IMR-90 (cell line): ENCODE data around the gene VPS41. TPM values are rescaled to one million over a fixed set of nuclear protein-coding genes. Genes with fewer than 3 reads are reported as not detected.

Experiments used
- ATAC-seq: fragments of 200-7000 bp; cut with Tn5 transposase; 2 replicates; pipeline ENCODE4 v1.9.1; 2020; ENCODE audit warnings: low read depth, mild to moderate bottlenecking, moderate library complexity
- BruUV-seq: library from RNA; stranded (reverse); fragments of 400-500 nt; replicated peaks from 2 replicates; lab custom pipeline; 2021; lab: Mats Ljungman, UMichigan
- CTCF ChIA-PET: fragments of 300-600 bp; formaldehyde crosslinking; extraction: SDS; loops from one replicate; lab custom pipeline; 2021; ENCODE audit warnings: antibody characterized with exemption; lab: Yijun Ruan, JAX
- POLR2A ChIA-PET: fragments of 300-600 bp; sonication (Branson Sonifier 250); formaldehyde crosslinking; loops from one replicate; lab custom pipeline; 2022; ENCODE audit warnings: antibody characterized with exemption; ENCODE audit not compliant: unreplicated experiment; lab: Charles Lee
- DNase-seq: peaks from one replicate; pipeline ENCODE4 v3.0.0; 2013
- H2AFZ ChIP-seq: replicated peaks from 2 replicates; pipeline ENCODE3; 2013; ENCODE audit warnings: low read length, mild to moderate bottlenecking; ENCODE audit not compliant: poor library complexity
- H2AK5ac ChIP-seq: 2 replicates; pipeline ENCODE4 v1.6.1; 2013; ENCODE audit warnings: low read depth, low read length, inconsistent platforms
- H2AK9ac ChIP-seq: replicated peaks from 2 replicates; pipeline ENCODE3; 2013; ENCODE audit warnings: mild to moderate bottlenecking, low read depth, low read length, moderate library complexity; ENCODE audit not compliant: poor library complexity
- H2BK120ac ChIP-seq: 2 replicates; pipeline ENCODE4 v1.6.1; 2013; ENCODE audit warnings: low read depth, low read length, inconsistent platforms
- H2BK15ac ChIP-seq: 3 replicates; pipeline ENCODE4 v1.6.1; 2013; ENCODE audit warnings: low read depth, low read length, inconsistent platforms
- H2BK20ac ChIP-seq: 2 replicates; pipeline ENCODE4 v1.6.1; 2013; ENCODE audit warnings: low read depth, mild to moderate bottlenecking, inconsistent platforms, low read length, moderate library complexity
- H2BK5ac ChIP-seq: 2 replicates; pipeline ENCODE4 v1.6.1; 2013; ENCODE audit warnings: mild to moderate bottlenecking, low read depth, low read length, inconsistent platforms; ENCODE audit not compliant: poor library complexity, severe bottlenecking
- H3K14ac ChIP-seq: replicated peaks from 2 replicates; pipeline ENCODE4 v1.6.1; 2013; ENCODE audit warnings: low read depth, low read length, inconsistent platforms
- H3K18ac ChIP-seq: 2 replicates; pipeline ENCODE4 v1.6.1; 2013; ENCODE audit warnings: low read depth, low read length, control low read depth
- H3K23ac ChIP-seq: 2 replicates; pipeline ENCODE4 v1.6.1; 2013; ENCODE audit warnings: low read depth, low read length, inconsistent platforms
- H3K27ac ChIP-seq: 2 replicates; pipeline ENCODE4 v1.5.1; 2013; ENCODE audit warnings: mild to moderate bottlenecking, control low read depth, low read length; ENCODE audit not compliant: insufficient read depth
- H3K27me3 ChIP-seq: 2 replicates; pipeline ENCODE4 v1.6.1; 2013; ENCODE audit warnings: low read length; ENCODE audit not compliant: control insufficient read depth, insufficient read depth
- H3K36me3 ChIP-seq: 2 replicates; pipeline ENCODE4 v1.6.1; 2013; ENCODE audit warnings: low read length, mixed read lengths; ENCODE audit not compliant: control insufficient read depth, insufficient read depth
- H3K4ac ChIP-seq: 2 replicates; pipeline ENCODE4 v1.6.1; 2013; ENCODE audit warnings: low read depth, low read length, inconsistent platforms
- H3K4me1 ChIP-seq: 2 replicates; pipeline ENCODE4 v1.6.1; 2013; ENCODE audit warnings: low read length, mixed read lengths; ENCODE audit not compliant: control insufficient read depth, insufficient read depth
- H3K4me2 ChIP-seq: 2 replicates; pipeline ENCODE4 v1.6.1; 2013; ENCODE audit warnings: low read depth, mild to moderate bottlenecking, control low read depth, low read length, moderate library complexity
- H3K4me3 ChIP-seq: 2 replicates; pipeline ENCODE4 v1.5.1; 2013; ENCODE audit warnings: low read depth, mild to moderate bottlenecking, control low read depth, low read length, moderate library complexity; ENCODE audit not compliant: insufficient read depth
- H3K56ac ChIP-seq: 2 replicates; pipeline ENCODE4 v1.6.1; 2013; ENCODE audit warnings: low read length, inconsistent platforms; ENCODE audit not compliant: insufficient read depth; ENCODE audit errors: extremely low read depth
- H3K79me1 ChIP-seq, 2 experiments: 2 replicates each; pipeline ENCODE4 v1.6.1; 2013; ENCODE audit warnings: low read length in 2 of 2, inconsistent platforms in 1 of 2, low read depth in 1 of 2
- H3K9ac ChIP-seq: 2 replicates; pipeline ENCODE4 v1.6.1; 2013; ENCODE audit warnings: low read depth, low read length, control low read depth
- H3K9me1 ChIP-seq: 2 replicates; pipeline ENCODE4 v1.6.1; 2013; ENCODE audit warnings: low read length, inconsistent platforms; ENCODE audit not compliant: insufficient read depth
- H3K9me3 ChIP-seq: 2 replicates; pipeline ENCODE4 v1.6.1; 2013; ENCODE audit warnings: low read length; ENCODE audit not compliant: control insufficient read depth, insufficient read depth
- H4K20me1 ChIP-seq: 2 replicates; pipeline ENCODE4 v1.6.1; 2013; ENCODE audit warnings: low read length, inconsistent platforms; ENCODE audit not compliant: insufficient read depth
- H4K5ac ChIP-seq: 2 replicates; pipeline ENCODE4 v1.6.1; 2013; ENCODE audit warnings: mild to moderate bottlenecking, low read depth, low read length, control low read depth
- H4K8ac ChIP-seq, 2 experiments: 2 replicates each; pipeline ENCODE4 v1.6.1; 2013; ENCODE audit warnings: low read depth in 2 of 2, low read length in 2 of 2, control low read depth in 1 of 2, inconsistent platforms in 1 of 2
- H4K91ac ChIP-seq: 2 replicates; pipeline ENCODE4 v1.6.1; 2013; ENCODE audit warnings: low read depth, low read length, inconsistent platforms; ENCODE audit not compliant: insufficient read depth
- BHLHE40 ChIP-seq: fragments of 150-350 bp; IDR thresholded peaks from 2 replicates; pipeline ENCODE4 v1.6.1; 2016; ENCODE audit warnings: mild to moderate bottlenecking, low read depth, low read length
- CEBPB ChIP-seq: IDR thresholded peaks from 2 replicates; pipeline ENCODE4 v1.6.1; 2012; ENCODE audit warnings: low read depth, low read length, improper control_type of control experiment
- CHD1 ChIP-seq: IDR thresholded peaks from 2 replicates; pipeline ENCODE4 v1.6.1; 2012; ENCODE audit warnings: low read depth, low read length, improper control_type of control experiment
- FOS ChIP-seq: fragments of 150-350 bp; IDR thresholded peaks from 2 replicates; pipeline ENCODE4 v1.6.1; 2016; ENCODE audit warnings: low read depth, low read length
- MAFK ChIP-seq: IDR thresholded peaks from 2 replicates; pipeline ENCODE4 v1.6.1; 2012; ENCODE audit warnings: low read depth, low read length, improper control_type of control experiment
- MAZ ChIP-seq: IDR thresholded peaks from 2 replicates; pipeline ENCODE4 v1.6.1; 2012; ENCODE audit warnings: low read depth, mild to moderate bottlenecking, low read length, improper control_type of control experiment, moderate library complexity, borderline replicate concordance
- MXI1 ChIP-seq: IDR thresholded peaks from 2 replicates; pipeline ENCODE4 v1.6.1; 2012; ENCODE audit warnings: low read depth, mild to moderate bottlenecking, low read length, moderate library complexity, borderline replicate concordance
- NFE2L2 ChIP-seq: fragments of 150-350 bp; IDR thresholded peaks from 2 replicates; pipeline ENCODE4 v1.6.1; 2016; ENCODE audit warnings: low read depth, mild to moderate bottlenecking, low read length
- POLR2A ChIP-seq: IDR thresholded peaks from 2 replicates; pipeline ENCODE4 v1.6.1; 2012; ENCODE audit warnings: mild to moderate bottlenecking, low read depth, low read length
- RAD21 ChIP-seq: IDR thresholded peaks from 2 replicates; pipeline ENCODE4 v1.6.1; 2012; ENCODE audit warnings: low read length, improper control_type of control experiment
- RCOR1 ChIP-seq: IDR thresholded peaks from 2 replicates; pipeline ENCODE4 v1.6.1; 2012; ENCODE audit warnings: mild to moderate bottlenecking, low read length, improper control_type of control experiment; ENCODE audit not compliant: insufficient replicate concordance
- RFX5 ChIP-seq: IDR thresholded peaks from 2 replicates; pipeline ENCODE4 v1.8.0; 2012; ENCODE audit warnings: low read depth, mild to moderate bottlenecking, low read length, moderate library complexity
- SMC3 ChIP-seq: fragments of 150-350 bp; IDR thresholded peaks from 2 replicates; pipeline ENCODE4 v1.6.1; 2016; ENCODE audit warnings: low read depth, mild to moderate bottlenecking, antibody characterized with exemption, low read length, moderate library complexity
- WGBS, 2 experiments: methylation state at CpG; one replicate each; pipeline versions ENCODE4 v1.1.5 to v1.1.7; 2013; ENCODE audit warnings: missing lambda C conversion rate in 2 of 2; ENCODE audit not compliant: insufficient read length in 1 of 2; ENCODE audit errors: extremely low coverage in 2 of 2; 5-methylcytosine and 5-hydroxymethylcytosine counted together
- dilution Hi-C: fragments of 300-500 bp; cut with HindIII; formaldehyde crosslinking; loops from one replicate; pipeline ENCODE4 v1.14.3; 2018; ENCODE audit warnings: low sequenced_read_pairs; ENCODE audit not compliant: unreplicated experiment
- in situ Hi-C: fragments of 300-500 bp; cut with MboI; formaldehyde crosslinking; loops from 3 replicates; pipeline ENCODE4 v1.14.3; 2019; ENCODE audit warnings: low sequenced_read_pairs, inconsistent platforms, mixed read lengths
- intact Hi-C: fragments of 100-400 bp; cut with micrococcal nuclease; formaldehyde crosslinking; loops from 2 replicates; pipeline ENCODE4 v1.10.0; 2022
- polyA plus RNA-seq, 3 experiments: library from polyadenylated mRNA; depleted of rRNA; stranded (reverse); fragments of >200 nt; gene quantifications; 2 replicates each; pipeline ENCODE4 v1.2.3, GENCODE V29; 2012; ENCODE audit warnings: low replicate concordance in 1 of 3
- total RNA-seq: library from RNA; depleted of rRNA; stranded (reverse); fragments of >200 nt; gene quantifications from 2 replicates; pipeline ENCODE4 v1.2.3, GENCODE V29; 2012
- TF ChIP-seq, protein P1 (sequence below): conservative IDR thresholded peaks from 2 replicates; pipeline ENCODE4 v1.5.1; 2012; ENCODE audit warnings: mild to moderate bottlenecking, low read depth, low read length, improper control_type of control experiment
- TF ChIP-seq, protein P2 (sequence below): fragments of 150-350 bp; IDR thresholded peaks from 2 replicates; pipeline ENCODE4 v1.6.1; 2017; ENCODE audit warnings: mild to moderate bottlenecking, antibody characterized with exemption, low read length, low read depth
- TF ChIP-seq, protein P3 (sequence below): fragments of 150-350 bp; IDR thresholded peaks from 2 replicates; pipeline ENCODE4 v1.6.1; 2016; ENCODE audit warnings: low read depth, mild to moderate bottlenecking, low read length, moderate library complexity, borderline replicate concordance

Gene VPS41
- total and polyA plus RNA-seq, 2 of the 4 experiments (the other 2 are of a cell fraction) = 16.0 to 28.0 TPM

DNA sequence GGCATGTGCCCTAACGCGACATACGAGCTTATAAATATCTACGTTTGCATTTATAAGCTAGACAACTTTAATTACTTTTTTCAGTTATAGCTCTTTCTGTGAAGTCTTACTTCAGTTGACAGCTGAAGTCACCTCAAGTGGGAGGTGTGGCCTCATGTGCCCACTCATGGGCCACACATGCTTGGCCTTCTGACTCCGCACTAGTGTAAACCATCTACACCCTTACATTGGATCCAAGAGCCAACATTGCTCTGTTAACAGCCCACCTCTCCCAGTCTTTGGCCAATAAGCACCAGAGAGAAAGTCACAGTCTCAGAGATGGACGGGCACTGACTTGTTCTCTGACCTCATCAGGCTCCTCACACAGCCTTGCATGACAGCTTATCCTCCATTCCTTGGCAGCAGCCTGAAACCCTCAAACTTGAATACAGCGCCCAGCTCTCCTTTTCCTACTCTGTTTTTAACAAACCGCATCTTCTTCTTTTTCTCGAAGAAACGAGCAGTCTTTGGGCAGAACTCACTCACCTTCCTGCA, 206.9 kb downstream of the VPS41 start:
- Histone ChIP-seq H3K14ac (no peak overlapping the region), H3K4me2 (no peak overlapping the region), H3K9me3 (no peaks in the 10 kb centered on the region), H3K4me1 (peaks cover 3% of the 10 kb centered on the region; the same call in 1 of the 2 replicates), H3K79me1 (no peaks in the 10 kb centered on the region), H3K23ac (no peak overlapping the region), H3K9me1 (no peaks in the 10 kb centered on the region), H2AFZ (no peak overlapping the region), H3K56ac (no peak overlapping the region), H4K8ac (no peak overlapping the region), H2AK5ac (no peak overlapping the region), H3K4ac (no peak overlapping the region), H3K4me3 (no peak overlapping the region), H3K9ac (no peak overlapping the region), H4K20me1 (no peaks in the 10 kb centered on the region), H2BK15ac (no peak overlapping the region), H2BK120ac (no peak overlapping the region), H3K27ac (no peak overlapping the region), H2AK9ac (no peak overlapping the region), H2BK20ac (no peak overlapping the region), H3K27me3 (no peaks in the 10 kb centered on the region), H4K91ac (no peak overlapping the region), H3K18ac (no peak overlapping the region), H3K36me3 (no peaks in the 10 kb centered on the region), H4K5ac (no peak overlapping the region), H2BK5ac (no peak overlapping the region)
- POLR2A ChIA-PET = no interaction called here
- dilution Hi-C loops (no loop called here), intact Hi-C loops (no loop called here), in situ Hi-C loops (no loop called here)
- no peak for DNase-seq
- TF ChIP-seq, protein P1, sequence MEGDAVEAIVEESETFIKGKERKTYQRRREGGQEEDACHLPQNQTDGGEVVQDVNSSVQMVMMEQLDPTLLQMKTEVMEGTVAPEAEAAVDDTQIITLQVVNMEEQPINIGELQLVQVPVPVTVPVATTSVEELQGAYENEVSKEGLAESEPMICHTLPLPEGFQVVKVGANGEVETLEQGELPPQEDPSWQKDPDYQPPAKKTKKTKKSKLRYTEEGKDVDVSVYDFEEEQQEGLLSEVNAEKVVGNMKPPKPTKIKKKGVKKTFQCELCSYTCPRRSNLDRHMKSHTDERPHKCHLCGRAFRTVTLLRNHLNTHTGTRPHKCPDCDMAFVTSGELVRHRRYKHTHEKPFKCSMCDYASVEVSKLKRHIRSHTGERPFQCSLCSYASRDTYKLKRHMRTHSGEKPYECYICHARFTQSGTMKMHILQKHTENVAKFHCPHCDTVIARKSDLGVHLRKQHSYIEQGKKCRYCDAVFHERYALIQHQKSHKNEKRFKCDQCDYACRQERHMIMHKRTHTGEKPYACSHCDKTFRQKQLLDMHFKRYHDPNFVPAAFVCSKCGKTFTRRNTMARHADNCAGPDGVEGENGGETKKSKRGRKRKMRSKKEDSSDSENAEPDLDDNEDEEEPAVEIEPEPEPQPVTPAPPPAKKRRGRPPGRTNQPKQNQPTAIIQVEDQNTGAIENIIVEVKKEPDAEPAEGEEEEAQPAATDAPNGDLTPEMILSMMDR = no peak
- TF ChIP-seq SMC3 = no peak
- no peak for TF ChIP-seq RAD21
- TF ChIP-seq CHD1 = no peak
- TF ChIP-seq FOS = no peak
- no peak for TF ChIP-seq MAZ
- TF ChIP-seq RCOR1 = no peak
- no peak for TF ChIP-seq MXI1
- TF ChIP-seq POLR2A = no peak
- TF ChIP-seq MAFK = no peak
- no peak for TF ChIP-seq CEBPB
- TF ChIP-seq, protein P2, sequence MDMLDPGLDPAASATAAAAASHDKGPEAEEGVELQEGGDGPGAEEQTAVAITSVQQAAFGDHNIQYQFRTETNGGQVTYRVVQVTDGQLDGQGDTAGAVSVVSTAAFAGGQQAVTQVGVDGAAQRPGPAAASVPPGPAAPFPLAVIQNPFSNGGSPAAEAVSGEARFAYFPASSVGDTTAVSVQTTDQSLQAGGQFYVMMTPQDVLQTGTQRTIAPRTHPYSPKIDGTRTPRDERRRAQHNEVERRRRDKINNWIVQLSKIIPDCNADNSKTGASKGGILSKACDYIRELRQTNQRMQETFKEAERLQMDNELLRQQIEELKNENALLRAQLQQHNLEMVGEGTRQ = no peak
- no peak for TF ChIP-seq RFX5
- no peak for TF ChIP-seq NFE2L2
- TF ChIP-seq BHLHE40 = no peak
- TF ChIP-seq, protein P3, sequence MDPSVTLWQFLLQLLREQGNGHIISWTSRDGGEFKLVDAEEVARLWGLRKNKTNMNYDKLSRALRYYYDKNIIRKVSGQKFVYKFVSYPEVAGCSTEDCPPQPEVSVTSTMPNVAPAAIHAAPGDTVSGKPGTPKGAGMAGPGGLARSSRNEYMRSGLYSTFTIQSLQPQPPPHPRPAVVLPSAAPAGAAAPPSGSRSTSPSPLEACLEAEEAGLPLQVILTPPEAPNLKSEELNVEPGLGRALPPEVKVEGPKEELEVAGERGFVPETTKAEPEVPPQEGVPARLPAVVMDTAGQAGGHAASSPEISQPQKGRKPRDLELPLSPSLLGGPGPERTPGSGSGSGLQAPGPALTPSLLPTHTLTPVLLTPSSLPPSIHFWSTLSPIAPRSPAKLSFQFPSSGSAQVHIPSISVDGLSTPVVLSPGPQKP = no peak
- no TSS peak for BruUV-seq
- 95% methylated on average over 6 of the region's 10 CpGs; no CpG with 5 or more reads in 1 of the 2 experiments for WGBS, 2 experiments
- CTCF ChIA-PET = interaction anchor here (1.4 kb wide), 1 partner anchor 12 kb away, joined by 3 read pairs; no protein-coding TSS in a partner anchor
- ATAC-seq = no peak
